Stimulated activated CD4-positive, alpha-beta T cell treated with anti-CD3 and anti-CD28 coated beads, Interleukin-4, amount 100 ng/mL, for 48 hours (primary cell): ENCODE measurements around the gene NINL.
"Not testable (repeated sequence)": the region's sequence is repeated elsewhere in the genome, so short reads cannot be mapped to it uniquely, and the experiment has no call there.

Source experiments
- DNase-seq, 2 donors: peaks; one replicate each; pipeline ENCODE4 v3.0.0-alpha.2; 2020; ENCODE audit warnings: low read depth in 2 of 2

Gene NINL

DNA sequence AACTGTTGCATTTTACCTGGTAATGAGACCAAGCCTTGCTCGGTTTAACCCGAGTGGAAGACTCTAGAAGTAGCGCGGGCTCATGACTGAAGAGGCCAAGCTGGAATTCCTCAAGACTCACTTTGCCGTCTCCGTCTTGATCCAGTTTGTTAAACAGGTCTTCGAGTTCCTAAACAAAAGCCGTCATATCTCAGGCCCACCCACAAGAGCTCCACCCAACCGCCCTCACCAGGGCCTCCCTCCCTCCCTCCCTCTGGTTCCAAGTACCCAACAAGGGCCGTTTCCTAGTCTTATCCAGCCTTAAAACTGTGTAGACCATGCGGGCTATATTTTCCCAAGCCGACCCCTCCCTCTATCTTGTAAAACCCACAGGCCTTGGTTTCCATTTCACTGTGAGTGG is 81.4 kb downstream of the NINL start:
- no peak for DNase-seq

- not testable (repeated sequence) for DNase-seq
These were observed 82.2 kb downstream of the NINL start for GRCh38 chr20:25503051-25503639.

GRCh38 chr20:25500880-25501351 is 84.4 kb downstream of the NINL start:
- DNase-seq: no peak

GRCh38 chr20:25499855-25500434 is 85.4 kb downstream of the NINL start:
- DNase-seq: no peak

DNA sequence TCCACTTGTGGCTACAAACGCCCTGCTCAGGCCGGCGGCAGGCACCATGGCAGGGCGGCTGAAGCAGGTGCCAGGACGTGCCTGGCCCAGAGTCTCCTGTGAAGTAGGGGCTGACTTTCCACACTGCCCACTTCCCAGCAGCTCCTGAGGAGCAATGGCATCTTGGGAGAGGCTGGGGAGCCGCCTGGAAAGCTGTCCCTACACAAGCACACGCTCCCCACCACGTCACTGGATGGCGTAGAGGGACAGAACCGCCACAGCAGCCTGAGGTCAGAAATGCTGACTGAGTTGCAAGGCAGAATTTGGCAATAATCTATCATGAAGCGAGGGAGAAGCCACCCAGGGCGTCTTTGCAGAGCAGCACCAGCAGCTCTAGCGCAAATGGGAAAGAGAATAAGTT is 86.3 kb downstream of the NINL start:
- DNase-seq: no peak

- no peak for DNase-seq
These were observed 87.1 kb downstream of the NINL start for GRCh38 chr20:25498280-25498606.

GRCh38 chr20:25497586-25498279 is 87.6 kb downstream of the NINL start:
- DNase-seq: no peak

DNA sequence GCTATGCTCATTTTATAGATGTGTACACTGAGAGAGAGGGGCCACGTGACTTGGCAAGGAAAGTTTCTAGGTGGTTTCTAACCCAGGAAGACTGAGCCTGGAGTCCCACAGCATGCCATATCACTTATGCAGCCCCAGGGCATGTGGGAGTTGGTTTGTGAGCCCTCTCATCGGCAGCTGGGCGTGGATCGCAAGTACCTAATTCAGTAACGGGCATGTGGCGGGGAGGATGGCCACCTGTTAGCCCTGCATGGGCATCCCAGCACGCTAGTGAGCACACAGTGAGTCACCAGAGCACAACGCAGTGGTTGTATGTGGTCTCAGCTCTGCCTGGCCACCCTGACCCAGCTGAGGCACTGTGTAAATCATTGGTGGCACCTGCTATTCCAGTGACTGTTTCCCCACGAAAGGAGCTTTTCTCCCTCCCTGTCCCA is 88.3 kb downstream of the NINL start:
- DNase-seq: no peak

DNA sequence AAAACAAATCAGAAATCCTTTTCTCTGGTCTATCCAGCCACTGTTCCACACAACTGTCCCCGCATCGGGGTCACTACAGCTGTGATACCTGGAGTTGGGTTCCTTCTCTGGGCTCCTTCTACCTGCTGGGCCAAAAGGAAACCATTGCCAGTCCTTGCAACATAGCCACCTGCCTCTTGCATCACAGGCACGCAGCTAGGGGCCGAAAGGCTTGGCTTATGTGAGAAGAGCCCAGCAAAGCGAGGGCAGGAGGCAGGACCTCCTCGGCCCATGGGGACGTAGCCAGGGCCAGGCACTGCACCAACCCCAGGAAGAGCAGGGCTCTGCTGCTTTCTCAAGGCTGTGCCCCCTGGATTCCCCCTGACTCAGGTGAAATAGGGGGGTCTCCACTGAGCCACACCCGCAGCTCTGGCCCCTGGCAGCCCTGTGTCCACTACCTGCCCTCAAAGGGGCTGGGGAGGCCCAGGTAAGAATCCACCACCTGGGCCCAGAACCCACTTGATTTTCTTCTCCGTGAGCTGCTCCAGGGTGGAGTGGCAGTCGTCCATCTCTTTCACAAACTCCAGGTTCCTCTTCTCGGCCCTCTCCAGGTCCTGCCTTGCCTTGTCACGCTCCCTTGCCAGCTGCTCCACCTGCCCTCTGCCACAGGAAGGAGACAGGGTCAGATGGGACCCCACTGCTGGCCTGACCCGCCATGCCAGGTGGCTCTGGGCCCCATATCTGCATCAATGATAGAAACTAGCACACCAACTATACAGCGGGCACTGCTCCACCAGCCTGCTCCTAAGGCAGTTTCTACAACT is 89.0 kb downstream of the NINL start:
- DNase-seq: no peak

- DNase-seq: no peak
These were observed 90.0 kb downstream of the NINL start for GRCh38 chr20:25495189-25495824.

- DNase-seq: no peak
These were observed 90.7 kb downstream of the NINL start for GRCh38 chr20:25494506-25495188.

DNA sequence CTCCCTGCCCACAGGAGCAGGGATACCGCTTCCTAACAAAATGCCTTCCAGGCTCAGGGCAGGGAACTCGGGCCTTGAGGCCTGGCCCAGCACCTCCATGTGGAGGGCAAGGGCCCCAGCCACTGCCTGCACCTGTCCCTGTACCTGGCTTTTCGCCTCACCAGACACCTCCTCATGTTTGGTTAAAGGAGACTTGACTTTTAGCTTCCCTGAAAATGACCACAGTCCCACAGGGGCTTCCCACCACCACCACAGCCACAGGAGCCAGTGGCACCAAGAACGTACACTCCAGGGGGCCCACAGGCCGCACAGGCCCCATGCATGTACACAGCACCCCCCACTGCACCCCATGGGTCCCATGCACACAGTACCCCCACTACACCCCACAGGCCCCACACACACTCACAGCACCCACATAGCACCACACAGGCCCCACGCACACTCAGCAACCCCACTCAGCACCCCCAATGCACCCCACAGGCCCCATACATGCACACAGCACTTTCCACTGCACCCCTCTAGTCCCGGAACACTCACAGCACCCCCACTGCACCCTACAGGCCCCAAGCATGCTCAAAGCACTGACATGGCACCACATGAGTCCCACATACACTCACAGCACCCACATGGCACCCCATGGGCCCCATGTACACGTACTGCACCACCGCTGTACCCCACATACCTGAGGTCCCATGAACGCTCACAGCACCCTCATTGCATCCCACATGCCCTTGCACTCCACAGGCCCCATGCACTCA is 91.4 kb downstream of the NINL start:
- DNase-seq: no peak

DNA sequence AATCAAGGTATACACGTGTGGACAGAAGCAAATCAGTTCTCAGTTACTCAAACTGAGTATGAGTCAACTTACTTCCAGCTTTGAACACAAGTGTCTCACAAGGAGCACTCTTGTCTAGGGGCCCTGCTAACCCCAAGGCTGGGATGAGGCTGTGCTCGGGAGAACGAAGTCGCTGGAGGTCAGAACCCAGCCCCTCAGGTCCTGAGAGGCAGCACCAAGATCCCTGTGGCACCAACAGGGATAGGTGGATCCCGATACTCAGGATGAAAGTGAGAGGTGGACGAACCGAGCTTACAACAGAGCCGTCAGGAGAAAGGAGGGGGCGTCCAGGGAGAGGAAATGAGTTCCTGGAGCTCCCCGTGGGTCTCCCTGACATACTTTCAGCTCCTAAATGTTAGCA is 92.2 kb downstream of the NINL start:
- DNase-seq: no peak

DNA sequence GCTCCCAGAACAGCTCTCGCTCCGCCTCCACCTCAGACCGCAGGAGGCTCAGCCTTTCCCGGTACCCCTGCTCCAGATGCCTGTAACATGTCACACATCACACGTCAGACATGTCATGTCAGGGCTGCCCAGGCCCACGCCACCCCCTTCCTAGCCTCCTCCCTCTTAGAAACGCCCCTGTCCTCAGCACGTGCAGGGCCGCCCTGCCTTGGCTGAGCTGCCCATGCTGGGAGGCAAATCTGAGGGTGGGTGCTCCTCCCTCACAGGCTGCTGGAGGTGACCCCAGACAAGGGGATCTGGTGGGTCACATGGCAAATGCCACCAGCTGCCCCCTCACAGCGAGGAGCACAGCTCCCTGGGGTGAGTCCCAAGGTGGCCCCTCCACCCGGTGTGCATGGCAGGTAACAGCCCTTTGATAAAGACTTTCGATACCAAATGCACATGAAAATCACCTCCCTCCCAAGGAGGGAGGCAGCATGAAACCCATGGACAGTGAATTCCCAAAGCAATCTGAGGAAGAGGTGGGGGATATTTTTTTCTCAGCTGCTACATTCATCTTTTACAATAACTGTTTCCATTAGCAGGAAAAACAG is 93.8 kb downstream of the NINL start:
- no peak for DNase-seq

DNA sequence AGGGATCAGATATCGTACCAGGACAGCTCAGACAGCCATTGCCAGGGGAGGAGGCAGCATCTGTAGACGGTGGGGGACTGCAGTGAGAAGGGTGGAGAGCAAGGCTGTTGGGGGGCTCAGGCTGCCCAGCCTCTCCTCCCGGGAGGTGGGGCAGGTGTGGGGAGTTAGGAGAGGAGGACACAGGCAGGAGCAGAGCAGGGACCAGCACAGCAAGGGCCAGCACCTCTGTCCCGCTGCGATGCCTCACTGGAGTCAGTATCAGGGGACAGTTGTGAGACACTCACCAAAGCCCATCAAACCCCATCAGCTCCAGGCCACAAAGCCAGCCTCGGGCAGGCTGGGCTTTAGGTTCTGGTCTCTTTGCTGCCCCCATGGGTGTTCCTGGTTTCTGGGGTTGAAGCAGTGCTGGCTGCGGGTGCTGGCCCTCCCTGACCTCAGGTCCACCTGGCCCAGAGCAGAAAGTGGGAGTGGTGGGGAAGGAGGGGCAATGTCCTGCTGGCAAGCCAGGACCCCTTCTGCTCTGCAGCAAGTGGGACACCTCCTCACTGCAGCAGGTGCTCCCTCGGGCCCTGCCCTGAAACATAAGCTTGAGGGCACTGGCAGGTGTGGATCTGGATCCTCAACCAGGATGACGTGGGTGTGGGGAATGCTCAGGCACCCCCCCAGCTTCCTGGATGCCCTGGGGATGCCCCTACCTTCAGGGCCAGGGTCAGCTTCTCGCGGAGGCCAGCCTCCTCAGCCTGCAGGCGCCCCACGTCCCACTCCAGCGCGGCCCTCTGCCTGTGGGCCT is 94.5 kb downstream of the NINL start:
- no peak for DNase-seq

DNA sequence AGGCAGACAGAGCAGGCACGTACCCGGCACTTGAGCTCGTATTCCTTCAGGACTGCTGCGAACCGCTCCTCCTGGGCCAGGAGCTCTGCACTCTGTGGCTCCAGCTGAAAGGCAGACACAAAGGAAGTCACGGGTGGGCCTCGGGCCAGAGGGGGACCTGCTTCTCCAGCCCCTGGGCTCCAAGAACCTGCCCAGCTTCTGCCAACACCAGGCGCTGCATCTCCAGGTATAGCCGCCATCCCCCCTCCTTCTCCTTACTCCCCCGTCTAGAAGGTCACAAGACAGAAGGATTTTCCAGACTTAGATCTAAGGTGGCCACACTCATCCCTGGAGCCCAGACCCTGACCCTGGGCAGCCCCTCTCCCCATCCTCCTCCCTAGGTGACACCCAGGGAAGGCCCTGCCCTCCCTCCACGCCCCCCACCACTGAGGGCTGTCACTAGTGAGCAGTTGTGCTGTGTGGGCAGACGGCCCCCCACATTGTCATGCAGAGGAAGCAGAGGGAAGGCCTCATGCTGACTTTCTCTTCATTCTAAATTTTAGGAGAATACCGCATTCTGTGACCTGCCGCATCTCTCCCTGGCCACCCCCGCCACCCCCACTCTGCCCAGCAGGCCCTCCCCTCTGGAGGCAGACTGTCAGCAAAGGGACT is 96.0 kb downstream of the NINL start:
- DNase-seq: no peak

DNA sequence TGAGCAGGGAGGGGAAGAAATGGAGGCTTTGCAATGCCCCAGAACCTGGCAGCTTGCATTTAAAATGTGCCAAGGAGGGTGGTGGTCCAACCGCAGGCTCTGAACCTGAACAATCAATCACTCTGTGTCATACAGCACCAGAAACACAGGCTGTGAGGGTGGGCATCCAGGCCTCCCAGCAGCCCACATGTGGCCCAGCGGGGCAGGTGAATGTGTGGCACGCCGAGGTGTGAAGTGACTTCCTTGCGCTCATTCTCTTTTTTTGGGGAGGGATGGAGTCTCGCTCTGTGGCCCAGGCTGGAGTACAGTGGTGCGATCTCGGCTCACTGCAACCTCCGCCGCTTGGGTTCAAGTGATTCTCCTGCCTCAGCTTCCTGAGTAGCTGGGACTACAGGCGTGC is 97.4 kb downstream of the NINL start:
- DNase-seq: no peak

DNA sequence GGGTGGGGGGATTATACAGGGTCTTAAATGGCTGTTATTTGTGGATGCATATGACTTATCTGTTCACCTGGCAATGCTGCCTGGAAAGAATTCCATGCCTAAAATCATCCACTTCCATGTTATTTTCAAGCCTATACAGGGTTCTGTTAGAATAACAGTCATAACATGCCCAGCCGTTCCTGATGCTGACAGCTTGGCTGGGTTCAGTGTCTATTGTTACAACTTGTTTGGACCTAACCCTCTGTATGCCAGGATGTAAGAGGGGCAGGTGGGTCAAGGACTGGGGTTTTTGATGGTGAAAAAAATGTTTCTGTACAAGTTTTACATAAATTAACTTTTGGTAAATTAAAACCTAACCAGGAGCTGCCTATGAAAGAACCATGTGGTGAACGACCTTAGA is 98.0 kb downstream of the NINL start:
- no peak for DNase-seq

- DNase-seq: no peak
These were observed 99.0 kb downstream of the NINL start for GRCh38 chr20:25486377-25486776.
